Karpas-422 (cell line): ENCODE results near the gene SUCLG2. TPM values are rescaled to one million over a fixed set of nuclear protein-coding genes. Genes with fewer than 3 reads are reported as not detected.

ENCODE experiments used
- DNase-seq: peaks from one replicate; pipeline ENCODE4 v3.0.0-alpha.2; 2015
- H2AFZ ChIP-seq: fragments of 200-600 bp; sonication (generic); 2 replicates; pipeline ENCODE4 v1.6.1; 2014; ENCODE audit warnings: antibody characterized with exemption, low read length, mixed read lengths
- H3K27ac ChIP-seq: fragments of 200-600 bp; sonication (generic); 2 replicates; pipeline ENCODE4 v1.5.1; 2014; ENCODE audit warnings: mild to moderate bottlenecking, low read length, moderate library complexity
- H3K27me3 ChIP-seq: fragments of 200-600 bp; sonication (generic); 2 replicates; pipeline ENCODE4 v1.6.1; 2014; ENCODE audit warnings: low read length, mixed read lengths
- H3K36me3 ChIP-seq: fragments of 200-600 bp; sonication (generic); 2 replicates; pipeline ENCODE4 v1.6.1; 2014; ENCODE audit warnings: low read length, mixed read lengths; ENCODE audit not compliant: insufficient read depth
- H3K4me1 ChIP-seq: fragments of 200-600 bp; sonication (generic); 2 replicates; pipeline ENCODE4 v1.6.1; 2014; ENCODE audit warnings: mild to moderate bottlenecking, low read length, mixed read lengths
- H3K4me2 ChIP-seq: fragments of 200-600 bp; sonication (generic); 2 replicates; pipeline ENCODE4 v1.6.1; 2014; ENCODE audit warnings: low read length, low read depth, mild to moderate bottlenecking; ENCODE audit not compliant: poor library complexity, severe bottlenecking
- H3K4me3 ChIP-seq: fragments of 200-600 bp; sonication (generic); 2 replicates; pipeline ENCODE4 v1.5.1; 2014; ENCODE audit warnings: mild to moderate bottlenecking, antibody characterized with exemption, low read length, mixed read lengths
- H3K79me2 ChIP-seq: fragments of 200-600 bp; sonication (generic); 2 replicates; pipeline ENCODE4 v1.6.1; 2014; ENCODE audit warnings: mild to moderate bottlenecking, low read length, mixed read lengths
- H3K9ac ChIP-seq: fragments of 200-600 bp; sonication (generic); 2 replicates; pipeline ENCODE4 v1.6.0; 2014; ENCODE audit warnings: low read length
- H3K9me2 ChIP-seq: fragments of 200-600 bp; sonication (generic), shearing (Covaris generic); replicated peaks from 2 replicates; pipeline ENCODE4 v1.6.0; 2014; ENCODE audit warnings: mild to moderate bottlenecking, low read length, moderate library complexity; ENCODE audit not compliant: insufficient read depth
- H3K9me3 ChIP-seq: fragments of 300-700, 200-600 bp; sonication (generic); 2 replicates; pipeline ENCODE4 v1.6.1; 2014; ENCODE audit warnings: low read length, mixed read lengths
- H4K20me1 ChIP-seq: fragments of 200-600 bp; sonication (generic); 2 replicates; pipeline ENCODE4 v1.6.1; 2014; ENCODE audit warnings: mild to moderate bottlenecking, antibody characterized with exemption, low read length, low read depth; ENCODE audit not compliant: insufficient read depth
- total RNA-seq: library from RNA; depleted of rRNA; stranded (reverse); fragments of >200 nt; shearing (Covaris generic); gene quantifications from 2 replicates; pipeline ENCODE4 v1.2.3, GENCODE V29; 2014; ENCODE audit warnings: low replicate concordance

Gene SUCLG2
- total RNA-seq, 1 experiment from 2014 or later, result 53.6 TPM

DNA sequence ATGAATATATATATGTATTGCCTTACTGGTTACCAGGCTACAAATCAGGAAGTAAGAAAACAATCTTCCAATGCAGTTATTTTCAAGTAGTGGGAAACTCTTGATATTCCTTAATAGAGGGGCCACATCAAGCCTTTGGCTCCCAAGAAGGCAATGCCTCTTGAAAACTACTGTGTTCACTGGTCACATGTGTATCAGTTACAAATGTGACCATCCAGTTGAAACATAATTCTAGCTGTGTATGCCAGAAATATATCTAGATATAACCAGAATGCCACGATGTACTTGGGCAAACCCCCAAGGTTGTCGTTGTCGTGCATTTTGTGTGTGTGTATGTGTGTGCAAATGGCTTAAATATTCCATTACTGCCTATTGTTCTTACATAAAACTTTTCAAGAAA lies 200.8 kb downstream of the SUCLG2 start:
- H4K20me1 ChIP-seq, result no peaks in the 10 kb centered on the region
- no peaks in the 10 kb centered on the region for H3K27me3 ChIP-seq
- H3K9me3 ChIP-seq, result no peaks in the 10 kb centered on the region

DNA sequence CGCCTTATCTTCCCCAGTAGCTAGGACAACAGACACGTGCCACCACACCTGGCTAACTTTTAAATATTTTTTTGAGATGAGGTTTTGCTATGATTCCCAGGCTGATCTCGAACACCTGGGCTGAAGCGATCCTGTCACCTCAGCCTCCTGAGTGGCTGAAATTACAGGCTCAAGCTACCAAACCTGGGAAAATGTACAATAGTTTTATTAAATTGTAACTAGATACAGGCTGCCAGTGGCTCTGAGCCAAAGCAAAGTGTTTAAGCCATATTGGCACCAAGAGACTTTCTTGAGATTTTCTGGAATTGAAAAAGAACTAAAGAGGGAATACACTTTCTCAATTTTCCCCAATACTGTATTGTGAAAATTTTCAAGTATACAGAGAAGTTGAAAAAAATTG lies 204.3 kb downstream of the SUCLG2 start:
- no peaks in the 10 kb centered on the region for H3K9me2 ChIP-seq
- H3K4me3 ChIP-seq, result no peak overlapping the region
- H3K4me2 ChIP-seq, result no peak overlapping the region
- no peak overlapping the region for H2AFZ ChIP-seq
- H3K9me3 ChIP-seq, result no peaks in the 10 kb centered on the region
- H3K27ac ChIP-seq, result no peak overlapping the region
- H3K79me2 ChIP-seq, result 0 out of 2 replicates have a peak, but pooled peaks cover 4% of the 10 kb centered on the region
- no peaks in the 10 kb centered on the region for H3K27me3 ChIP-seq
- no peak for DNase-seq
- peaks cover 7% of the 10 kb centered on the region for H3K4me1 ChIP-seq
- no peak overlapping the region for H3K9ac ChIP-seq
- H4K20me1 ChIP-seq, result no peaks in the 10 kb centered on the region
- H3K36me3 ChIP-seq, result no peaks in the 10 kb centered on the region

More for the DNA sequence above, 200.8 kb downstream of the SUCLG2 start:
- H3K27ac ChIP-seq, result no peak overlapping the region
- H3K9ac ChIP-seq, result no peak overlapping the region
- H3K4me3 ChIP-seq, result no peak overlapping the region
- H3K36me3 ChIP-seq, result no peaks in the 10 kb centered on the region
- no peak overlapping the region for H2AFZ ChIP-seq
- H3K4me1 ChIP-seq, result peaks cover 6% of the 10 kb centered on the region
- no peak for DNase-seq
- no peak overlapping the region for H3K4me2 ChIP-seq
- H3K79me2 ChIP-seq, result 0 out of 2 replicates have a peak, but pooled peaks cover 4% of the 10 kb centered on the region
- no peaks in the 10 kb centered on the region for H3K9me2 ChIP-seq

DNA sequence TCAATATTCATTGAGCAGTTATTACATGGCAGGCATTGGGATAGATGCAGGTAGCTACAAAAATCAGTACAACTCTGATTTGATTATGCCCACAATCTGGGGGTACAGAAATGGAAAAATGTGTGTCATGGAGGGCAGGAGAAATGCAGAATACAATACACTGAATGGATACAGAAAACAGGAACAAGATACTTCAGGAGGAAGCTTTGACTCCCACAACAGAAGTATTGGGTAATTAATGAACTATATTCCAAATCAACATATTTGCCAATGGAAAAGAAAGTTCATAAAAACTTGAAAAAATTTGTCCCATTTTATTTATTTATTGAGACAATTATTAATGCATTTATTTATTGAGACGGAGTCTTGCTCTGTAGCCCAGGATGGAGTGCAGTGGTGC lies 207.0 kb downstream of the SUCLG2 start:
- Histone ChIP-seq H3K36me3 (no peaks in the 10 kb centered on the region), H3K9ac (no peak overlapping the region), H3K27ac (no peak overlapping the region), H2AFZ (no peak overlapping the region), H3K27me3 (no peaks in the 10 kb centered on the region), H4K20me1 (no peaks in the 10 kb centered on the region), H3K4me3 (no peak overlapping the region), H3K9me3 (no peaks in the 10 kb centered on the region), H3K9me2 (no peaks in the 10 kb centered on the region), H3K4me1 (peaks cover 7% of the 10 kb centered on the region), H3K79me2 (0 out of 2 replicates have a peak, but pooled peaks cover 4% of the 10 kb centered on the region), H3K4me2 (no peak overlapping the region)
- no peak for DNase-seq

DNA sequence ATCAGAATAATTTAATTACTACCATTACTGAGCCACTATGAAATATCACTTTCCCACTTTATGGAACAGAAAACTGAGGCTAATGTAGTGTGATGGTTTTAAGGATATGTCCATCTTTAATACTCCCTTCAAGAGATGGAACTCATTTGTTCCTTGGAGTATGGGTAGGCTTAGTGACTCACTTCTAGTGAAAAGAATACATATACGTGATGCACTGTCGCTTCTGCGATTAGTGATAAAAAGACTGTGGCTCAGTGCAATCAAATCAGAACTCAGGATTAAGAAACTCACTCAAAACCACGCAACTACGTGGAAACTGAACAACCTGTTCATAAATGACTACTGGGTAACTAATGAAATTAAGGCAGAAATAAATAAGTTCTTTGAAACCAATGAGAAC lies 216.6 kb downstream of the SUCLG2 start:
- Histone ChIP-seq H3K4me3 (no peak overlapping the region), H3K79me2 (peaks cover 16% of the 10 kb centered on the region; the same call in 1 of the 2 replicates), H3K36me3 (no peaks in the 10 kb centered on the region), H3K4me1 (peaks cover 18% of the 10 kb centered on the region), H3K9me3 (no peaks in the 10 kb centered on the region), H3K9ac (no peak overlapping the region), H3K9me2 (no peaks in the 10 kb centered on the region), H3K27me3 (no peaks in the 10 kb centered on the region), H3K27ac (no peak overlapping the region), H3K4me2 (no peak overlapping the region), H4K20me1 (no peaks in the 10 kb centered on the region), H2AFZ (no peak overlapping the region)
- DNase-seq, result no peak

DNA sequence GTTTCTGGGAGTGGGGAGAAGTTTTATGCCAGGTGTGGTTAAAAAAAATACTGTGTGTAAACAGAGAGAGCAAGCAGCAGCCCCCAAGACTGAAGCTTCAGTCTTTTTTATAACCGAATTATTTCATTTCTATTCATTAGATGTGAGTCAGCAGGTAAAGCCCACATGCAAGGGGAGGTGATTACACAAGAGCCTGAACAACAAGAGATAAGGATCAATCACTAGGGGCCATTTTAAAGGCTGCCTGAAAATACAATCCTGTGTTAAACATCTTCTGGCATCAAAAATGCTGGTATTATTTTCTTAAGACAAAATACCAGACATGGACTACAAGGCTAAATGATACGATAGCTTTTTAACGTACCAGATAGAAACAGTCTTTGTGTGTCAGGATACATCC lies 217.3 kb downstream of the SUCLG2 start:
- H3K27ac ChIP-seq, result no peak overlapping the region
- H3K27me3 ChIP-seq, result no peaks in the 10 kb centered on the region
- H3K4me3 ChIP-seq, result no peak overlapping the region
- no peak overlapping the region for H2AFZ ChIP-seq
- no peak overlapping the region for H3K9ac ChIP-seq
- no peak for DNase-seq
- H3K4me1 ChIP-seq, result peaks cover 18% of the 10 kb centered on the region
- H3K9me3 ChIP-seq, result no peaks in the 10 kb centered on the region; the same call in 1 of the 2 replicates
- peaks cover 17% of the 10 kb centered on the region; the same call in 1 of the 2 replicates for H3K79me2 ChIP-seq
- H3K4me2 ChIP-seq, result no peak overlapping the region
- H3K9me2 ChIP-seq, result no peaks in the 10 kb centered on the region
- H3K36me3 ChIP-seq, result no peaks in the 10 kb centered on the region
- no peaks in the 10 kb centered on the region for H4K20me1 ChIP-seq

DNA sequence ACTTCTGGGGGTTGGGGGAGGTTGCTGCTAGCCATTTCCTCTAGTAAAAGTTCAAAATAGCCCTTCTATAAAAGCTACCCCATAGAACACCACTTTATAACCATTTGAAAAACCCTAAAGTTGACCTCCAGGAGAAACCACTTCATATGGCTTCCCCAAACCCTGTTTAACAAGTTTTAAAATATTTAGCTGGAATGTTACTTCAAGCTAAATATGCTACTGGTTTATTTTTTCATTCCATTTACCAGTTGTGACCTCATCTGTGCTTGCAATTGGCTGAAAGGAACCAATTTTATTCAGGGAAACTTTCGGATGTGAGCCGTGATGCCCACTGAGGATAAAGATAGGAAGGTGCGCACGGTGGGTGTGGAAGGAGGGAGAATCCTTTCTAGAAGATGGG lies 221.3 kb downstream of the SUCLG2 start:
- Histone ChIP-seq H2AFZ (no peak overlapping the region), H3K9me2 (no peaks in the 10 kb centered on the region), H3K4me3 (no peak overlapping the region), H4K20me1 (no peaks in the 10 kb centered on the region), H3K4me2 (no peak overlapping the region), H3K4me1 (peaks cover 4% of the 10 kb centered on the region; the same call in 1 of the 2 replicates), H3K36me3 (no peaks in the 10 kb centered on the region), H3K27me3 (no peaks in the 10 kb centered on the region), H3K79me2 (peaks cover 6% of the 10 kb centered on the region; the same call in 1 of the 2 replicates), H3K9me3 (no peaks in the 10 kb centered on the region; the same call in 1 of the 2 replicates), H3K27ac (no peak overlapping the region), H3K9ac (no peak overlapping the region)
- DNase-seq, result no peak

DNA sequence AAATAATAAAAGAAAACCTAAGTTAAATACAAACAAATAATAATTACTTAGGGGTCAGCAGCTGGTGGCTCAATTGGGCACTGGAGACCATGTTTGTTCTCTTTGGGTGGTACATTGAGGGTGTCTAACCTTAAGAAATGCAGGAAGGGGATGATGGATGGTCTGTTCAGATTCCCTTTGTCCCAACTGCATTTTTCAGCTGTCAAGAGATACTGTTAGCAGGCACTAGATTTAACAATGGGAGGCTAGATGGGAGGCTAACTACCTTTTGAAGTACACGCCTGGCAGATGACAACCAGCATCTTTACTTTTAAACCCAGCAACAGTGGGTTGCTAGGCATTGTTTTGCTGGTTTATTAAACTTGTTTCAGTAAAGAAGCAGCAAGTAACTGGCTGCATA lies 222.5 kb downstream of the SUCLG2 start:
- H3K27me3 ChIP-seq, result no peaks in the 10 kb centered on the region
- no peak overlapping the region for H3K4me2 ChIP-seq
- DNase-seq, result no peak
- H3K27ac ChIP-seq, result no peak overlapping the region
- no peaks in the 10 kb centered on the region for H3K36me3 ChIP-seq
- H3K4me1 ChIP-seq, result peaks cover 4% of the 10 kb centered on the region; the same call in 1 of the 2 replicates
- H3K9ac ChIP-seq, result no peak overlapping the region
- no peaks in the 10 kb centered on the region for H3K9me2 ChIP-seq
- H3K9me3 ChIP-seq, result no peaks in the 10 kb centered on the region; the same call in 1 of the 2 replicates
- no peak overlapping the region for H3K4me3 ChIP-seq
- H2AFZ ChIP-seq, result no peak overlapping the region
- no peaks in the 10 kb centered on the region for H4K20me1 ChIP-seq
- peaks cover 7% of the 10 kb centered on the region; the same call in 1 of the 2 replicates for H3K79me2 ChIP-seq

DNA sequence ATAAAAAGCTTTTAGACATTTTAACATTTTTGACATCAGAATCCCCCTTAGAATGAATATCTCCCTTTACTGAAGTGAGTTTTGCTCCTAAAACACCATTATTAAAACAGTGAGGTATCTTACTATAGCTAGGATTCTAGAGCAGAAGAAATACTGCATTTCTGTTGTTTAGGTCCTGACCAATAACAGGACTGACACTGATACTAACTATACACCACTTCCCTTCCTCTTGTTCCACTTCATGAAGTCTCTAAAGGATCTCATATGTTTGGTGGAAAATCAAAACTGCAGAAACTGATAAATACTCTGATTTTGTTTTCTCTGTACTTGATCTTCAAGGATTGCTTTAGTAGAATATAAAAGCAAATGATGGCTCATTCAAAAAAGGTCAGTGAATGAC lies 230.7 kb downstream of the SUCLG2 start:
- H3K9ac ChIP-seq, result no peak overlapping the region
- H4K20me1 ChIP-seq, result no peaks in the 10 kb centered on the region
- H3K4me2 ChIP-seq, result no peak overlapping the region
- no peaks in the 10 kb centered on the region for H3K4me1 ChIP-seq
- no peak overlapping the region for H3K27ac ChIP-seq
- no peak overlapping the region for H3K4me3 ChIP-seq
- no peaks in the 10 kb centered on the region for H3K27me3 ChIP-seq
- H3K36me3 ChIP-seq, result 0 out of 2 replicates have a peak, but pooled peaks cover 11% of the 10 kb centered on the region
- DNase-seq, result no peak
- peaks cover 13% of the 10 kb centered on the region for H3K9me3 ChIP-seq
- peaks cover 3% of the 10 kb centered on the region; the same call in 1 of the 2 replicates for H3K79me2 ChIP-seq
- no peak overlapping the region for H2AFZ ChIP-seq
- H3K9me2 ChIP-seq, result no peaks in the 10 kb centered on the region
